DMS79 (cell line): ENCODE results near the gene ANO1.
"Not testable (repeated sequence)": the region's sequence is repeated elsewhere in the genome, so short reads cannot be mapped to it uniquely, and the experiment has no call there.

Source experiments
- DNase-seq: peaks from one replicate; lab custom pipeline; 2025; lab: John Stamatoyannopoulos, UW

The ANO1 gene

DNA sequence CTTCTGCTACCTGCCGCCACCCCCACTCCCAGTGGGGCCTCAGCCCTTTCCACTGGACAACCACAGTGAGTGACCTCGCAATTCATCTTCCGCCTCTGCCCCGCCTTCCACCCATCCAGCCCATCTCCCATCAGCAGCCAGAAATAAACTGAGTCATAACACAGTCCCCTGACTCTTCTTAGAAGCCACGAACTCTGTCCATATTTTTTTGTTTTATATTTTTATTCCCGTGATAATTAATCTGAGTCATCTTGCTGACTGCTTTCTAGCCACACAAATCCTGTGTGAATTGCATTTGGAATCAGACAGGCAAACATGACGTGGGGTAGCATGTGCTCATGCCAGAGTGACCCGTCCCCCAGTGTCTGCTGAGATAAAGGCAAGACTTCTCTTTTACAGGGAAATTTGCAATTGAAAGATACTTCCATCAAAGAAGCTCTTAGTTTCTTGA is 132.0 kb downstream of the ANO1 start:
- DNase-seq: no peak

DNA sequence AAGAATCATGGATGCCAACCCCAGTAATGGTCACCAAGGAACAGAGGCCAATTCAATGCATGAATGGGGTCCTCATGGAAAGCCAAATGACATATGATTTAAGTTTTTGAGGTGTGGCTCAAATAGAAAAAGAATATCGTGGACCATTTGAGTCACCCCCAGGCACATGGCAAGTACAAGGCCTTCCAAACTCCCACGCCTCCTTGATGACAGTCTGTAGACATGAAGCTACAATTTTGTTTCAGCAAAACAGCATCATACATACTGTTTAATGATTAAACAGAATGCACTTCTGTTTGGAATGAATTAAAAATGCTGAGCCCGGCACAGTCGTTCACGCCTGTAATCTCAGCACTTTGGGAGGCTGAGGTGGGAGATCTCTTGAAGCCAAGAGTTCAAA is 132.4 kb downstream of the ANO1 start:
- DNase-seq: no peak

DNA sequence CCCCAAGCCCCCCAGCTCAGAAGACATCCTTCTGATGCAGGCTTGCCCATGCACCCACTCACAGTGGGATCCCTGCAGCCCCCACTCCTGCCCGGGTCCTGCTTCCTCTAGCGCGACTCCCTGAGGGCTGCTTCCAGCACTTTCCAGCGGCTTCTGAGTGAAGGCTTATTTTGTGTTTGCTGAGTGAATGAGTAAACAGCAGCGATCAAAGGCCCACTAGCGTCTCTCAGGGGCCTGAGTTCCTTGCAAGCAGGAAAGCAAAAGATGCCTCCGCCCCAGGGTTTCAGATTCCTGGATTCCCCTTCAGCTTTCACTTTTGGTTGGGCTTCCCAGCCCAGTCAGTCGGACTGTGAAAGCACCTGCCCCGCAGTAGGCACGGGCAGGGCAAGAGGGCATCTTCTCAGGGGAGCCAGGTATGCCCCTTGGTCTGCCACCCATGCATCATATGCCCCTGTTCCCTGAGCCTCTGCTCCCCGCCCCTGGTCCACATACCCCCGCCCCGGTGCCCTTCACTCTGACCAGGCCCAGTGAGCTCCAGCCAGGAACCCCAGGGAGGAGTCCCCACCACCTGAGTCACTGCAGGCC is 134.2 kb downstream of the ANO1 start:
- DNase-seq: no peak

DNA sequence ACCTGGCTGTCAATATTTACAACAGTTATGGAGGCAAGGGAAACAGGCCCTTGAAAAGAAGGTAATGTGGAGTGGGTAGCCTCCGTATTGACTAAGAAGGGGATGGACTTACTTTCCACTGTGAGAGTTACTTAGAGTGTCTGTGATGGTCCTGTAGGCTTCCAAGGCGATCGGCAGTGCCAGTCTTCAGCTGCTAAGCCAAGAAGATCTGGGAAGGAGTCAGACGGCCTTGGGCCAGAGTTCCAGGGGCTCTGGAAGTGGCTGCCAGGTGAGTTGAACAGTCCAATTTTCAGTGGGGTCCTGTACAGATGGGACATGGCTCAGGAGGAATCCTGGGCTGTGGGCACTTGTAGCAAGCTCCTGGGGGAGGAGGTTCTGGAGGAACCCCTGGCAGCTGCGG is 139.3 kb downstream of the ANO1 start:
- not testable (repeated sequence) for DNase-seq

DNA sequence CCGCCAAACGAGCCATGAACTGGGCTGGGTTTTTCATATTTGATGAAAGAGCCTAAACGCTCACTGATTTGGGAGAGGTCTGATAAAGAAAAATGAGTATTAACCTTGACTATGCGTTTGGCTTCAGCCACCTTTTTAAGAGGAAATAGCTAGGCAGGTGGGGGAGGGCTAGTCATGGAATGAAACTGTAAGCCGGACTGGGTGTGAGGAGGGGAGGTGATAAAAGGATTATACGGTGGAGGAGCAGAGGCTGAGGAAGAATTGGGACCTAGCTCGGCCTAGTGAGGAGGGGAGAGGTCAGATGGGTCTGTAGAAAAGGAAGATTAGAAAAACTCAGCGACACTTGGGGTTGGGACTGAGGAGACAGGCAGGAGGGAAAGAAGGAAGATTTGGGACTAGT is 140.0 kb downstream of the ANO1 start:
- not testable (repeated sequence) for DNase-seq

DNA sequence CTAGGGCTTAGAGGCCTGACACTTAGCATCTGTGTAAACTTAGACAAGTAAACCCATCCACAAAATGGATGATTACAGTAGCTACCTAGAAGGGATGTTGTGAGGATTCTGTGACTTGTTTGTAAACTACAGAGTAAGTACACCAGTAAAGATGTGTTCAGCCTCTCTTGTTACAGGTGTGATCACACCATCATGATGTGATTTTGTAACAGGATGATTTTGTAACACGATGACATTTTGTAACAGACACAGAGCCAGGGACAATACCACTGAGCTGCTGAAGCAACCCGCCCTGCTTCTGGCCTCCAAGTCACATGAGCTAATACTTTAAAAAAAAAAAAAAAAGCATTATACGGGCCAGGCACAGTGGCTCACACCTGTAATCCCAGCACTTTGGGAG is 142.0 kb downstream of the ANO1 start:
- DNase-seq: no peak

DNA sequence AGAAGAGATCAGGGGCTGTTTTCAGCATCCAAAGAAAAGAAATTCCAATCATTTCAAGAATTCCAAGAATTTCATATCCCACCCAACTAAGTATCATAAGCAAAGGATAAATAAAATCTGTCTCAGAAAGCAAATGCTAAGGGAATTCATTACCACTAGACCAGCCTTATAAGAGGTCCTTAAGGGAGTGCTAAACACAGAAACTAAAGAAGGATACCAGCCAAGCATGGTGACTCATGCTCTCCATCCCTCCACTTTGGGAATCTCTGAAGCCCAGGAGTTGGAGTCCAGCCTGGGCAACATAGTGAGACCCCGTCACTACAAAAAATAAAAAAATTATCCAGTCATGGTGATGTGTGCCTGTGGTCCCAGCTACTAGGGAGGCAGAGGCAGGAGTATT is 142.8 kb downstream of the ANO1 start:
- DNase-seq: no peak

DNA sequence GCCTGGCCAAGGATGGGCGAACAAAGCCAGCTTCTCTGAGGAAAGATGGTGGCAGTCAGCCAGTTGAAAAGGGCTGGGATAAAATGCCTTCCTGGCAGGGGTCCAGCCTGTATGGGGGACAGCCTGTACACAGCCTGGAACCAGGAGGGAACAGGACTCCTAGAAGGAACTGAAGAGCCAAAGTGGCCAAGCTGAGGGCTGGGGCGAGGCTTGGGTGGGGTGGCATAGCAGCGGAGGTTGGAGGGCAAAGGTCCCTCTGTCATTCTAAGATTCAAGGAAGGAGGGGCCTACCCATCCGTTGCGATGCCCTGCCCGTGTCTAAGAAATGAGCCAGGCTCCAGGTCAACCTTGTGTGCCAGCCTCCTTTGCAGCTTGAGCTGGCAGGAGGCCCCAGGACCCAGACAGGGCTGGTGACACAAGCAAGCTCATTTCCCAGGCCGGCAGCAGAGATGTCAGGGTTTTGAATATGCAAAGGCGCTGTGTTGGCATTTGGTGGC is 147.6 kb downstream of the ANO1 start:
- no peak for DNase-seq

DNA sequence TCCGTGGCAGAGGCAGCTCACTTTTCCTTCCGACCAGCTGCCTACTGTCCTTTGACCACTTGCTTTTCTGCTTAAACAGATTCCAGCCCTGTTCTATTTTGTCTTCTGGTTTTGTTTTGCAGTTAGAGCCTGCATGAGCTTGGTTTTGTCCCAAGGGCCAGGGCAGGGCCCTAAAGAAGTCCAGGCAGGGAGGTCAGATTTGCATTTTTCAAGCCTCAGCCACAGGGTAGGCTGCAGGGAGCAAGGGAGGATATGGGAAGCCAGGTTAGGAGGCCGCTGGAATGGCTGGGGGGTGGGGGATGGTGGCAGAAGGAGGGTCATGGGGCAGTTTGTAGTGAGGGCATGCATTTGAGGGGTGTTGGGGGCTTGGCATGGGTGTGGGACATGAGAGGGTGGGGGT is 148.1 kb downstream of the ANO1 start:
- no peak for DNase-seq

DNA sequence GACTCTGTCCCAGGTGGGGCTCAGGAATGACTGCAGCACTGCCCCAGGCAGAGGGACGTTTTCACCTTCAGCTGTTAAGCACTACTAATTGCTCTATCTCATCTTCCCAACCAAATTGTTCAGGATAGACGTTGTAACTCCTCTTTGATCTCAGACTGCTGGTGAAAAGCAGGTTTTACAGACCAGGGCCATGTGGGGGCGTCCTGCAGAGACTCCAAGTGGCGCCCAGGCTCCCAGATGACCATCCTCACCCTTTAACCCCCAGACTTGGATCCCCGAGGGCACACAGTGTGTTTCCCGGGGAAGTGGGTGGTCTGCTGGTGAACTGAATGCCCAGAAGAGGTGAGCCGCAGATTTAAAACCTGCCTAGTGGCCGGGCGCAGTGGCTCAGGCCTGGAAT is 148.8 kb downstream of the ANO1 start:
- no peak for DNase-seq

DNA sequence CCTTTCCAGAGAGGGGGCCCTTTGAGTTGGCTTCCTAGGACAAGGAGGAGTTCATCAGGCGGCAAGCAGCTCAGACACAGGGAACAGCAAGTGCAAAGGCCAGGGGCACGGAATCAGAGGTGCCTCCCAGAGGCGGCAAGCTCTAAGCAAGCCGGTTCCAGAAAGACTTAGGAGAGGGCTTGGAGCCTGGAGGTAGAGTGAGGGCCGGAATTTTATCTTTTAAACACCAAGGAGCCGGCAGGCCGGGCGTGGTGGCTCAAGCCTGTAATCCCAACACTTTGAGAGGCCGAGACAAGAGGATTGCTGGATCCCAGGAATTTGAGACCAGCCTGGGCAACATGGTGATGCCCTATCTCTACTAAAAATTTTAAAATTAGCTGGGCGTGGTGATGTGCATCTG is 151.6 kb downstream of the ANO1 start:
- DNase-seq: no peak

DNA sequence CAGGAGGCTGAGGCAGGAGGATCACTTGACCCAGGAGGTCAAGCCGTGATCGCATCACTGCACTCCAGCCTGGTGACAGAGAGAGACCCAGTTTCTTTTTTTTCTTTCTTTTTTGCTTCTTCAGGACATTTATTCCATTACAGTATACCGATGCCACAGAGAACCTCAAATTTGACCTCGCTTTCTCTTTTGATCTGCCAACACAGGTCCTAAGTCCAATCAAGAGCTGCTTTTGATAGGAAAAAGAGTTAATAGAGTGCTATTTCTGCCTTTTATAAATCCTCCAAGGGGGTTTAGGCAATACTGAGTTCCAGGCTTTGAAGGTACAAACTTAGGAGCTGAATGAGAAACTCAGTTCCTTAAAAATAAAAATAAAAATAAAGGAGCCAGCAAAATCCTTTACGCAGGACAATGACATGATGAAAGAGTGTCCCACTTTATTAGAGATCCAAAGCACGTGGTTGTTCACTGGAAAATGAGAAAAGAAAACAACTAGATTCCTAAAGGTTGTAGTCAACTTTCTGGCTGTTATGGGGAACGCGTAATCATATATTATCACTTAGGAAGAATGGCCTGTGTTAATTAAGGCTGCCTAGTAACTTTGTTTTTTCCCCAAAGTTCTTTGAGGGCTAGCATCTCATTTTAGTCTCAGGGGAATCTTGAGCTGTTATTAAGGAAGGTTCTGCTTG is 152.2 kb downstream of the ANO1 start:
- DNase-seq: no peak

DNA sequence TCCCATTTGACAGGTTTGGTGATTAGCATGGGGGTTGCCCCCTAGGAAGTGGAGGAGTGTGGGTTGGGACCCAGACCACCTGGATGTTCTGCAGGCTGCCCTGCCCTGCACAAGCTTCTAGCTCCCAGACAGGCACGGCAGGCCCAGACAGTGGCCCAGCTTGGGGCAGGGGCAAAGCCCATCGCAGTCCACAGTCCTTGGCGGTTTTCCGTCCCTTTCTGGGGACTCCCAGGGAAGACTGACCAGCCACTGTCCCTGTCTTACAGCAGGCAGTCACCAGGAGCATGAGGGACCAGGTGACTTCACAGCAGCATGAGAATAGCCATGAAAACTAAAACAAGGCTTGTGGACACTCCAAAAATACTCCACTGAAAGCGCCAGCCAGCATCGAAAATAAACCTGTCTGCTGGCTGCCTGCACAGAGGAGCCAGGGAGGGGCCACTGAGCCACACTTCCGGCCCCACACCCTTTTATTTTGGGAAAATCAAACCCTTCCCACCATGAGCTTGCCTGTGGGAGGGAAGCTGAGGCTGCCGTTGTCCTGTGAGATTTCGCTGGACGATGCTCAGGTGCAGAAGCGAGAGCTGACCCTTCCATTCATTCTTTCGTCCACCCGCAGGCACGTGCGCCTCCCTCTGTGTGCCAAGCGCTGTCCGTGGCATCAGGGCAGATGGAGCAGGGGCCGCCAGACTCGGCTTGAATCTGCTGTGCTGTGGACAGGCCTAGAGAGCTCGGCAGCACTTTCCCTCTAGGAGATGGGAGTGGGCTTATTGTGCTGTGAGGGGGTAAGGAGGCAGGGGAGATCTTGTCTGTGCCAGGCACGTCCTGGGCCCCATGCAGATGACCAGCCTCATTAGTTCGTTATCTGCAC is 153.0 kb downstream of the ANO1 start:
- DNase-seq: no peak

DNA sequence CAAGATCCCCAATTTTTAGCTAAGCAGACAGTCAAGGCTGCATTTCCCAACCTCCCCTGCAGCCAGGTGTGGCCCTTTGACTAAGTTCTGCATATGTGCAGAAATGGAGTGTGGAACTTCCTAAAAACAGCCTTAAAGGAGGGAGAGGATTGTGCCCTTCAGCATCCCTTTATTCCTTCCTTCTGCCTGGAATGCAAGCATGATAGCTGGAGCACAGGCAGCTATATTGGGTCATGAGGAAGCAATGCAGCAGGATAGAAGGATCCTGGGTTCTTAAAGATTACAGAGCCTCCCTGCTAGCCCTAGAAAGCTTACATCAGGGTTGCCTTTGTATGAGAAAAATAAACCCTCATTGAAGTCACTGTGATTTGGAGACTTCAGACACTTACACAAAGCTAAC is 154.9 kb downstream of the ANO1 start:
- DNase-seq: no peak

DNA sequence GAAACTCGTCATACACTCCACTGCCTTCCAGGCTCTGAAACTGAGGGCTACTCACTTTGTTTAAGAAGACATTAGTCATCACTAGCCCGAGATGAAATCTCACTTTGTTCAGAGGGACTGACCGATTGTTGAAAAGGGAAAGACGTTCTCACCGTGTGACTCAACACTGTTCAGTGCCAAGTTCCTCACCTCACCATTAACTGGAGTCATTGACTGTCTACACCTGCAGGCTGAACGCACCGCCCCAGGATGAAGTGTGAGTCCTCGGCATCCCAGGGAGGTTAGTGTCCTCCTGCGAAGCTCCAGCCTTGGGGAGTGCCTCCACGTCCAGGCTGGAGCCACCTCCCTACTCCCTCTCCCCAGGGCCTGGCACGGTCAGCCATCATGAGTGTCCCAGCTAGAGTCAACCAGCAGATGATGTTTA is 155.4 kb downstream of the ANO1 start:
- DNase-seq: no peak

DNA sequence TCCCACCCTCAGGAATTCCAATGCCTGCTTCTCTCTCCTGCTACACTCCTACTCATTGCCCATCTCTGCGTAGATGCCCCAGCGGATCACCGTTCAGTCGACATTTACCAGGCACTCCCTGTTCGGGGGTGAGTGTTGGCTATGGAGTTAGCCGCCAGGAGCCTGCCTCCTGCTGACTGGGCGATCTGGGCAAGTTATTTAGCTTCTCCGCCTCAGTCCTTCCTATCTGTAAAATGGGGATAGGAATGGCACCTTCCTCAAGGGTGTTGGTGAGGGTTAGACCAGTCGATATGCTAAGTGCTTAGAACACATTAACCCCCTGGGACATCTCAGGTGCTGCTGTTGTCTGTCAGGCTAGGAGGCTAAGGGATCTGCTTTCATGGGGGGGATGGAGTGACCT is 155.8 kb downstream of the ANO1 start:
- DNase-seq: no peak
